ENCODE results near the gene POLR2C.

The POLR2C gene

DNA sequence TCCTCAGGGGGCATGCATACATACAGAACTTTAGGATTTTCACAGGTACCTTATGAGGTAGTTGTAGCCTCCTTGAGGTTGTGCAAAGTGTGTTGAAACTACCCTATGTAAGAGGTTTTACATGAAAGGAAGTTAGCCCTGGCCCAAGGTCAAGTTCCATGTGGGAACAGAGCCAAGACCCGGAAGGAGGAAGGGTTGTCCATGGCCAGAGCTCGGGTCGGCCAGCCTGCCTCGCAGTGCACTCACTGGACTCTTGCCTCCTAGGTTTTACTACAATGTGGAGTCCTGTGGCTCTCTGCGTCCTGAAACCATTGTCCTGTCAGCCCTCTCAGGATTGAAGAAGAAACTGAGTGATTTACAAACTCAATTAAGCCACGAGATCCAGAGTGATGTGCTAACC lies 8.2 kb downstream of the POLR2C start:
- TF ChIP-seq, protein P1, sequence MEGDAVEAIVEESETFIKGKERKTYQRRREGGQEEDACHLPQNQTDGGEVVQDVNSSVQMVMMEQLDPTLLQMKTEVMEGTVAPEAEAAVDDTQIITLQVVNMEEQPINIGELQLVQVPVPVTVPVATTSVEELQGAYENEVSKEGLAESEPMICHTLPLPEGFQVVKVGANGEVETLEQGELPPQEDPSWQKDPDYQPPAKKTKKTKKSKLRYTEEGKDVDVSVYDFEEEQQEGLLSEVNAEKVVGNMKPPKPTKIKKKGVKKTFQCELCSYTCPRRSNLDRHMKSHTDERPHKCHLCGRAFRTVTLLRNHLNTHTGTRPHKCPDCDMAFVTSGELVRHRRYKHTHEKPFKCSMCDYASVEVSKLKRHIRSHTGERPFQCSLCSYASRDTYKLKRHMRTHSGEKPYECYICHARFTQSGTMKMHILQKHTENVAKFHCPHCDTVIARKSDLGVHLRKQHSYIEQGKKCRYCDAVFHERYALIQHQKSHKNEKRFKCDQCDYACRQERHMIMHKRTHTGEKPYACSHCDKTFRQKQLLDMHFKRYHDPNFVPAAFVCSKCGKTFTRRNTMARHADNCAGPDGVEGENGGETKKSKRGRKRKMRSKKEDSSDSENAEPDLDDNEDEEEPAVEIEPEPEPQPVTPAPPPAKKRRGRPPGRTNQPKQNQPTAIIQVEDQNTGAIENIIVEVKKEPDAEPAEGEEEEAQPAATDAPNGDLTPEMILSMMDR (IDR thresholded peaks at IDR 0.05; ENCODE audit: low read depth, low read length) = no peak
- no peak overlapping the region for H3K4me3 ChIP-seq (ENCODE audit: low read depth, low read length)

DNA sequence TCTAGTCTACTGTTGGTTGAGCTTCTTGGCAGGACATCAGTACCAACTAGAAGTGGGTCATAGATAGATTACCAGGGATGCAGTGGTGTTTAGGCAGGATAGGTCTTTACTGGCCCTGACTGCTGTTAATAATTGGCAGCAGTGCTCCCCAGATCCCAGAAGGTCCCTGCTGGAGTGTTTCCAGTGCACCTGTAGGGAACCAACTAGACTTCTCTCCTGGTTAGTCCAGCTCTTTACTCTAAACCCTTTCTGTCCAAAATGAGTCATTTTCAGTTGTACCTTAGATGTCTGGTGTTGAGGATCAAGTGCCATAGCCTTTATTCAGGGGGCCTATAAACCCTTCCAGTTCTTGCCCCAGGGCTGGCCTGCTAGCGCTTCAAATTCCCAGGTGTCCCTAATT lies 8.7 kb downstream of the POLR2C start:
- no peak overlapping the region for H3K4me3 ChIP-seq (ENCODE audit: low read depth, low read length)
- TF ChIP-seq, protein P1 (IDR thresholded peaks at IDR 0.05; ENCODE audit: low read depth, low read length) = no peak

DNA sequence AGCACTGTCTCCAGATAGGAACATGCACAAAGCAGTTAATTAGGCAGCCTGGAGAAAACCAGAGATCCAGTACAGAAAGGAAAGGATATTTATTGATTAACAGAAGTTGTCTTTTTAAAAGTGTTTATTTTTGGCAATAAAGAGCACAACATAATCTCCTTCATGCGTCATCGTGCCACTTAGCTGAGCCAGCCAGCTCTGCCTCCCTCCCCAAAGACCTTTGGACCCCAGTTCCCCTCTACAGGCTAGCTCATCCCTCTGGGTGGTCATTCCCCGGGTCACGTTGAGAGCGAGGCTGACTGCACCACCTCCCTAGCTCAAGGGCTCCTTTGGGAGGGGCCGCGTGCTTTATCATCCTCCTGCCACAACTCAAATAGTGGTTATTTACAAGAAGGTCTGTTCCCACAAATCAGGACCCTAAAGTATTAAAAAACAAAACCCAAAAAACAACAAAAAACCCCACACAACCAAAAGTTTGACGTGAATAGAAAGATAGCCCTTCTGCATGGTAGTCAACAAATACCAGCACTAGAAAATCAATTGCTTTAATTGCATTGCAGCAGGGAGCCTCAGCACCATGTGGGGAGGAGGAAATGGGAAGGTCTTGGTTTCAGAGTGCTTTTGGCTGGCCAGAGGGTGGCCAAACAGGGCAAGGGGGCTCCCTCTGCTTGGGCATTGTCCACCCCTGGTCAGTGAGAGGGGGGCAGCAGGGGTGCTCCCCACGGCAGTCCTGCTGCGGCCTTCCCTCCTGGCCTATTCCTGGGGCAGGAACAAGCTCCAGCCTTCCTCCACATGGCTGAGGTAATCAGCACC lies 9.6 kb downstream of the POLR2C start:
- H3K4me3 ChIP-seq (ENCODE audit: low read depth, low read length) = no peak overlapping the region
- TF ChIP-seq, protein P1 (IDR thresholded peaks at IDR 0.05; ENCODE audit: low read depth, low read length) = no peak

DNA sequence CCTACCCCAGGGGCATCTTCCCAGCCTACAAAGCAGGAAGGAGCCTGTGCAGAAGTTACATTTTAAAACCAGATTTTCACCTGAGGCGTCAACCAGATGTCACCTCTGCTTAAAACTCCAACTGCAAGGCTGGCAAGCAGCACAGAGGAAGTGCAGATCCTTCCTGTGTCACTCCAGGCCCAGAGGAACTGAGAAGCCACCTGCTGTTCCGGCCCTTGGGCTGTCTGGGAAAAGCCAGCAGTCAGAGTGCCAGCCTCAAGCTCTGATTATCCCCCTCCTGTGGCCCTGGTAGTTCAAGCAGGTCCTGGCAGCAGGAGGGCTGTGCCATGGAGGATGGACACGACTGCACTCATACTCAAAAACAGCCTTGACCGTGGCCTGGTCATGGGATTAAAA lies 10.2 kb downstream of the POLR2C start:
- TF ChIP-seq, protein P1 (IDR thresholded peaks at IDR 0.05; ENCODE audit: low read depth, low read length) = no peak
- no peak overlapping the region for H3K4me3 ChIP-seq (ENCODE audit: low read depth, low read length)

DNA sequence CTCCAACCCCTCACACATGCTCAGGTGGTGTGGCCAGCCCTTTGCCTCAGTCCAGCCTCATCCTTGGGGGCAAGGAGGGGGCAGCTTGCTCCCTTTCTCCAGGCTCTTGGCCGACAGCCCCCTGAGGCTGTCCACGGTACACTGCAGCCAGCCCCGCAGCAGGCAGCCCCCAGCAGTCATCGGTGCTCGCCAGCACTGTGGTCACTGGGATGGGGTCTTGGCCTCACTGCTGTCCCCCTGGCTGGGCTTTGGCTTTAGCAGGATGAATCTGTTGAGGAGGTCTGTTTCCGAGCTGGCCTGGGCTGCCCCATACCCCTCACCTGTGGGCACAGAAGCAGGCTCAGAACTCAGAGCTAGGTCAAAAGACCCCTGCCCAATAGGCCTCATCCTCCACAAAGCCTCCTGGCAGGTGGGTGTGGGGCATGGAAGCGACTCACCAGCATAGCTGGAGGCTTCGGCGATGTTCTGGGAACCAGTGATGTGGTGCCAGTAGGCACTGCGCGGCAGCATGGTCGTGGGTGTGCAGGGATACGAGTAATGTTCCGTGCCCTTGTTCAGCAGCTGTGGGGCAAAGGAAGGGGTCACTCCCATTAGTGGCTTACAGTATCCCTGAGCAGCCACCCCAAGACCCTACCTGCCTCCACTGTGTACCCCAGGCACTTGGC lies 10.8 kb downstream of the POLR2C start:
- TF ChIP-seq, protein P1 (IDR thresholded peaks at IDR 0.05; ENCODE audit: low read depth, low read length) = no peak
- H3K4me3 ChIP-seq (ENCODE audit: low read depth, low read length) = no peak overlapping the region

DNA sequence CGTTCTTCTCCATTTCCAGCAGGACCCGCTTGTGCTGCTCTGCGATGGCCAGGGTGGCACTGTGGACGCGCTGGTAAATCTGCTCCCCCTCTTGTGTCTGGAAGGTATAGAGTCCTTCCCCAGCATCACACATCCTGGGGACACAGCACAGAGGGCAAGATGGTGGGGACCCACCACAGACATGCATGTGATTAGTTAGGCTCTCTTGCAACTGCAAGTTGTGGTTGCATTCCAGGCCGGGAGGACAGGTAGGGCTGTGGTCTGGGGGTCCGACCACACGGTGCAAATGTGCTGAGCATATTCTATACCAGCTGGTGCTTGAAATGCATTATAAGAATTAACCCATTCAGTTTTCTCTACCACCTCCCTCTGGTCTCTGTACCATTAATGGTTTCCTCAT lies 11.4 kb downstream of the POLR2C start:
- TF ChIP-seq, protein P1 (IDR thresholded peaks at IDR 0.05; ENCODE audit: low read depth, low read length) = no peak
- no peak overlapping the region for H3K4me3 ChIP-seq (ENCODE audit: low read depth, low read length)

Measured in WI38 (cell line).